ENCODE results near the gene BICD2.

BICD2 gene

DNA sequence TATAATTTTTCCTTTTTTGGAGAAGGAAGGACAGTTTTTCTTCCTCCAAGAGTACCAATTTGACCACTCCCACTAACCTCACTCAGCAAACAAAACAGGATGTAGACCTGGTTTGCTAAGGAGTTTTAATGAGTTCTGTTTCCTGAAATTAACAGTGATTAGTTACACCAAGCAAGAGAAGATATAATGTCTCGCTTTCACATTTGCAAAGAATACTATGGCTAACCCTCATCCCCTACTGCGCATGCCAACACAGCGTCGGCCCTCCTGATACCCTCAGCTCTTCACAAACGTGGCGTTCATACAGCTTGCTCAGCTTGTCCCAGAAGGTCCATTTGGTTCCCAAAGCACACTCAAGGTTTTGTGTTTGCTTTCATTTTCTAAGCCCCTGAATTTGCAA is 52.8 kb downstream of the BICD2 start:
- DNase-seq, result no peak

DNA sequence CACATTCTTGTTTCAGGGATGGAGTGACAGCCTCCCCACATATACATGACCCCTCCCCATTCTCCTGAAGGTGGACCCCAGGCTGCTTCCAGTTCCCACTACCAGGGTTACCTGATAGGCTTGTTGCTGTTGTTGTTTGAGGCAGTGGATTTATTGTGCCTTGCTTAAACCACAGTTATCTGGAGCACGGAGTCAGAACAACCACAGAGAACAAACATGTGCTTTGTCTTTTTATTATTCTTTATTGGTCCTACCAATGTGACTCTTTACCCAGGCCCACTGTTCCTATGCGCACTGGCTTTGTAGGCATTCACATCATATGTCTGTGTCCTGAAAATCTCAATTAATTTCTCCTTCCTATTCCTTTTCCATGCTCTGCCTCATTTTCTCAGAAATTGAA is 53.5 kb downstream of the BICD2 start:
- DNase-seq, result no peak

DNA sequence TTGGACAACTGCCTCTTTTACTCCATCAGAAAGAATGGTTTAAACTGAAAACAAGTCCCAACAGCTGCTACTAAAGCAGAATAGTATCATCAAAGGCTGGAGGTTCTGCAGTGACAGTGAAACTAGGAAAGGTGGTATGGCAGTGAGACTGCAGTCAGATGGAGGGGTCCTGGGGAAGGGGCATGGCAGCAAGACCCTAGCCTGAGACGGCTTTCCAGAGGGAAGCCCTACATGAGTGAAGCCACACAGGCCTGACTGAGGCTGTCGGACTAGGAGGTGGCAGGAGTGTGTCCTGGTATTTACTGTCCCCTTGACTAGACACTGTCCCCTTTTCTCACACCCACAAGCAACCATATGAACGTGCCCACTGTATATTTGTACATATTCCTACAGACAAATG is 54.3 kb downstream of the BICD2 start:
- DNase-seq, result no peak

DNA sequence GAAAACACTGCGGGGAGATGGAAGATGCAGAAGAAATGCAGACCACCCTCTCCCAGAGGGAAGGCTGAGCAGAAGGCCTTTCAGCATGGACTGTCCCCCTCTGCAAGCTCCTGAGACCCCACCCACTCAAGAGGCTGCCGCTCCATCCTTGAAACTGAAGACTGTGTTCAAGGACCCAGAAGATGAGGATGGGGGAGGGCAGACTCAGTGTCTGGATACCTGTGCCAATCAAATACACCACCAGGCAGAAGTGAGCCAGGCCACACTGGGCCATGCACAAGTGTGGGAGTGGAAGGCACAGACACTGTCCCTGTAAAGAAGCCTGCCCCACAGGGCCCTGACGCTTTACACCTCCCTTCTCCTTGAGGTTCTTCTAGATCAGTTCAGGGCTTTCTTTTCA is 54.7 kb downstream of the BICD2 start:
- no peak for DNase-seq

DNA sequence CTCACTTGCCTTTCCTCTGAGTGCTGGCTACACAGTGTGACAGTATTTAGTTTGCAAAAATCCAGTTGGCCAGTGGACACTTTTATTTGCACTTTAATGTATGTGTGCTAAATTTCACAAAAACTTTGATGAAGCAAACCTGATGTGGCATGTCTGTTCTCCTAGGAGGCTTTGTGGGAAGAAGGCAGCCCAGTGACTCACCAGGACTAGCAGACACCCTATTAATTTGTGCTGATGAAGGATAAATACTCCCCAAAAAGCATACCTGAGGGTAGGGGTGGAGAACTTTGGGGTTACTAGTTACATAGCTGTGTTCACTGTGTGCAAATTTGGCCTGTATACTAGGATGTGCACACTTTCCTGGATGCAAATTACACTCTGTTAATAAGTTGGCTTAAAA is 55.4 kb downstream of the BICD2 start:
- no peak for DNase-seq

DNA sequence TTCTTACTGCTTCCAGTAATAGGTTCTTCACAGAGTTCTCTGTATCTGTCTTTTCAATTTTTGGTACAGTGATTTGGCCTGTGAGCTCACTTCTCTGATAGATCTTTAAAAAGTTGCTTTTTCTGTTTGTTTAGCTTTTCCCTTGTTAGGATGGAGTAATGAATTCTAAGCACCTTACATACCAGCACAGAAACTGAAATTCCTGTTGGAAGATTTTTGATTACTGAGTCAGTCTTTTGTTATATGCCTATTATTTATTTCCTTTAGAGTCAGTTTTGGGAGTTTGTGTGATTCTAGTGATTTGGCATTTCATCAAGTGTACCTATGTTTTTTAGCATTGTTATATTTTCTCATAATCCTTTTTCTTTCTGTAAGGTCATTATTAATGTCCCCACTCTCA is 57.1 kb downstream of the BICD2 start:
- DNase-seq, result no peak

DNA sequence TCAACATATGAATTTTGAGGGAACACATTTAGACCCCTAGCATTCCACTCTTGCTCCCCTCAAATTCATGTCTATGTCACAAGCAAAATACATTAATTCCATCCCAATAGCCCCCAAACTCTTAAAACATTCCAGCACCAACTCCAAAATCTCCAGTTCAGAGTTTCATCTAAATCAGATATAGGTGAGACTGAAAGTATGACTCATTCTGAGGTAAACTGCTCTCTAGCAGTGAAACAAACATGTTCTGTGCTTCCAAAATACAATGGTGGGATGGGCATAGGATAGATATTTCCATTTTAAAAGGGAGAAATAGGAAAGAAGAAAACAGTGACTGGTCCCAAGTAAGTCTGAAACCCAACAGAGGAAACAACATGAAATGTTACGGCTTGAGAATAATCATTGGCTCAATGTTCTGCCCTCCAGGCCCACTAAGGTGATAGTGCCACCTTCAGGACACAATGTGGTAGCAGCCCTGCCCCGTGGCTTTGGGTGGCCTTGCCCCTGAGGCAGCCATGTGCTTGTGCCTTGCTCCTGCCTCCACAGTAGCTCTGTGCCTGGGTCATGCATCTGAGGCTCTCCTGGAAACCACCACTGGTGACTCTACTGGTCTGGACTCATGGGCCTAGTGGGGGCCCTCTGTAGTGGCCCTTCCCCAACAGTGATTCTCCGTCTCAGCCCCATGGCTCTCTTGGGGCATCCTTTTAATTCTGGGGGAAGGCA is 58.3 kb downstream of the BICD2 start:
- DNase-seq, result peak; percentile 50

DNA sequence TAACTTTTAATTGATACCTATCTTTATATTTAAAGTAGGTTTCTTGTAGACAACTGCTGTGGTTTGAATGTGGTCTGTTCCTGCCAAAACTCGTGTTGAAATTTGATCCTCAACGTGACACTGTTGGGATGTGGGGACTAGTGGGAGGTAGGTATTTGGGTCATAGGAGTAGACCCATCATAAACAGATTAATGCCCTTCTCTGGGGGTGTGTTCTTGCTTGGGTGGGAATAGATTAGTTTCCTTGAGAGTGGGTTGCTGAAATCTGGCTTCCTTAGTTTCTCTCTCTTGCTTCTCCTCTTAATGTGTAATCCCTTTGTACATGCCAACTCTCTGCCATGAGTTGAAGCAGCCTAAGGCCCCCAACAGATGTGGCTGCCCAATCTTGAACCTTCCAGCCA is 60.1 kb downstream of the BICD2 start:
- DNase-seq, result peak; percentile 20

DNA sequence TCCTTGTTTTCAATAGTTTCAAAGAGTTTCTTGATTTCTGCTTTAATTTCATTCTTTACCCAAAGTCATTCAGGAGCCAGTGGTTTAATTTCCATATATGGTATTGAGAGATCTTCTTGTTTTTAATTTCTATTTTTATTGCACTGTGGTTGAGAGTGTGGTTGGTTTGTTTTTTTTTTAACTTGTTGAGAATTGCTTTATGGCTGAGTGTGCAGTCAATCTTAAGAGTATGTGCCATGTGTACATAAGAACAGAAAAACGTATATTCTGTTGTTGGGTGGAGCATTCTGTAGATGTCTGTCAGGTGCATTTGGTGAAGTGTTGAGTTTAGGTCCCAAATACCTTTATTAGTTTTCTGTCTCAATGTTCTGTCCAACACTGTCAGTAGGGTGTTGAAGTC is 68.0 kb downstream of the BICD2 start:
- no peak for DNase-seq

DNA sequence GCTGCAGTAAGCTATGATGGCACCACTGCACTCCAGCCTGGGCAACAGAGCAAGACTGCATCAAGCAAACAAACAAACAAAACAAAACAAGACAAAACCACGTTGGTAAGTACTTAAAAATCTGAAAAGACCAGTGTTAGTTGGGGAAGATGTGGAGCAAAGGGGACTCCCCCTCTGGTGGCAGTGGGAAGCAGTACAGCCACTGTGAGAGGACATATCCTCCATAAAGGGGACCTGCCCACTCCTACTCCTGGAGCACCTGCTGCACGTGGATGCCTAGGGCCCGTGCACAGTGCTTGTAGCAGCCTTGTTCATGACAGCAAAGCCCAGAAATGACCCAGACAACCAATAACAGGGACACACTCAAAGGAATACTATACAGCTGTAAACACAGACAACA is 77.7 kb downstream of the BICD2 start:
- peak; percentile 14 for DNase-seq

DNA sequence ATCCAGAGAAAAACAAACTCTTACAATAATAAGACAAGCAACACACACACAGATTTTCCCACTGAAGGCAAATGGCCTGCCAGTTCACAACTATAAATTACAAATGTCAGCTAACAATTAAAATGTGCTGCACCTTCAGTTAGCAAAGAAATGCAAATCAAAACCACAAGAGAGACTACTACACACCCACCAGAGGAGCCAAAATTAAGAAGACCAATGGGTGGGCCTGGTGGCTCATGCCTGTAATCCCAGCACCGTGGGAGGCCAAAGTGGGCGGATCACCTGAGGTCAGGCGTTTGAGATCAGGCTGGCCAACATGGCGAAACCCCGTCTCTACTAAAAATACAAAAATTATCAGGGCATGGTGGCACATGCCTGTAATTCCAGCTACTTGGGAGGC is 79.6 kb downstream of the BICD2 start:
- no peak for DNase-seq

DNA sequence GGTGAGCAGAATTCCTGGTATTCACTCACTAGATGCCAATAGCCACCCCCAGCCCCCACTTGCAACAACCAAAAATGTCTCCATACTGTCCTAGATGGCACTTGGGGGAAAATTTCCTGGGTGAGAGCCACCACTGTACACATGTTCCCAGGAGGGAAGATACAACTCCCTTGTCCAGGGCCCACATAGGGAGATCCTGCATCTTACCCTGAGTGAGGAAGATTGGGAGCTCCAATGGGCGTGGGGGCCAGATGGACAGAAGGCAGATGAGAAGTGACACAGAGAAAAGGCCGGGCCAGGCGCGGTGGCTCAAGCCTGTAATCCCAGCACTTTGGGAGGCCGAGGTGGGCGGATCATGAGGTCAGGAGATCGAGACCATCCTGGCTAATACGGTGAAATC is 82.4 kb downstream of the BICD2 start:
- no peak for DNase-seq

DNA sequence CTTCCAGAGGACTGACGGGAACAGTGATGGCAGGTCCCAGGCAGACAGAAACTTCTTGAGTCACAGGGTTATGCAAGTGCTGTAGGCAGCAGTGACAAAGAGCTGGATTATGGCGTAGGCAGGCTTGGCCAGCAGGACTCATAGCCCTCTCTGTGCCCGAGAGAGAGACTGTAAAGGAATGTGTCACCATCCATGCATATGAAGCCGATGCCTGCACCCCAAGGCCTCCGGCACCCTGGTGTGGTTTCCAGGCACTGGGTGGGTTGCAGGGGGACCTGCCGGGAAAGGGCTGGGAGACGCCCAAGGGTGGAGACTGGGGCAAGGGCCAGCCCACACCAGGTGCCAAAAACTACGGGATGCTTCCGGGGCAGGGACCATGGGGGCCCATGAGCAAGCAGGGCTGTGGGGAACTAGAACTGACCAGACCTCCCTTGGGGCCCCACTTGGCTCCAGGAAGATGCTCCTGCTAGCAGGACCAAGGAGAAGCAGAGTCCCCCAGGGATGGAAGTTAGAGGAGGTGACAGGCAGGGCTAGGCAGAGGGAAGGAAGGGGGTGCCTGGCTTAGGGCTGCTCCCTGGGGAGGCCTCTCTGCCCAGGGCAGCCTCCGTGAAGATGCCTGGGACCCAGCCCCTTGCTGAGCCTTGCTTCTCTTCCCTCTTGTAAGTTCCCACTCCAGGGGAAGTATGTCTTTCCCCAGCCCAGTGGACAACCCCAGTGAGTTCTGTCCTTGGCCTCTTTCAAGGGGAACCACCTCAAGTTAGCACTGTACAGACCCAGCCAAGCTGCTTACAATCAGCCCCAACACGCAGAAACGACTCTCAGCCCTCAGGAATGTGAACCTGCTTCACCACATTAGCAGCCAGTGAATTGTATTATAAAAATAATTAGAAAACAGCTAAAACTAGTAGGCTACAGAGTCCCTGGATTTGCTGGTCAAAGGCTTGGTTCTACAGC is 84.2 kb downstream of the BICD2 start:
- no peak for DNase-seq

DNA sequence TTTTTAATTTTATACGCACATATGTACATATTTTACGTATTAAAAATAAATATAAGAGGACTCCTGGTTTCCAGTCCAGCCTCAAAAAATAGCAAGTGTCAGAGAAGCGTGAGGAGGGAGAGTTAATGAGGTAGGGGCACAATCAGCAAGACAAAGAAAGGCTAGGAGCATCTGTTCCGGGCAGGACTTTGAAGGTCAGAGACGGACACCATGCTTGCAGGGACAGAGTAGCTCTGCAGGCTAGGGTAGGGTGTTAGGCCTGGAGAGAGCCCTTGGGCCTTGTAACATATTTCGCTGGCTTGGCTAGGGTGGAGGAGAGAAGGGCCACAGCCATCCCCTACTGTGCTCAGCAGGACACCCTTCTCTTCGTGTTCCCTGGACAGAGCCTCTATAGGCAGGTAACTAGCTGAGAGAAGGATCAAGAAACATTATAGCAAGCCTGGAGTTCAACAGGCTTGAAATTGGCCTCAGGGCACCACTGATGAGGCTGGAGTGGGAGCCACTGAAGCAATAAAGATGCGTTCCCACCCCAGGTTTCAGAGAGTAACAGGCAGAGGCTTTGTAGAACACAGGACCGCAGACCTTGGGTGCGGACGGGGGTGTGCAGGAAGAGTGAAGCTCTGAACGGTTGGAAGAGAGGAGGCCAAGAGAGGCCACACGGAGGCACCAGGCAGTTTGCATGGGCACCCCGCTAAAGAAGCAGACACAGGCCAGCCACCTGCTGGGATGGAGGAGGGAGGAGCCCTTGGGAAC is 85.0 kb downstream of the BICD2 start:
- no peak for DNase-seq

DNA sequence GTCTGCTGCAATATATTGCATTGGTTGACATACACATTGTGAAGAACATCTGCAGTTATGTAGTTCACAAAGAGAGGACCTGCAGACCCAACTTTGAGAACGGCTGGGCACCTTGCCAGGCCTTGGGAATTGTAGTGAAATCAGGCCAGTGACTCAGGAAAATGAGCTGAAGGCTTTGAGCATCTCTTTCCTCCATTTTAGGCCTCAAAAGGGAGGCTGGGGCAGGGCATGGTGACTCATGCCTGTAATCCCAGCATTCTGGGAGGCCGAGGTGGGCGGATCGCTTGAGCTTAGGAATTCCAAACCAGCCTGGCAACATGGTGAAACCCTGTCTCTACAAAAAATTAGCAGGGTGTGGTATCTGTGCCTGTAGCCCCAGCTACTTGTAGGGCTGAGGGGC is 93.3 kb downstream of the BICD2 start:
- peak; percentile 8 for DNase-seq

DNA sequence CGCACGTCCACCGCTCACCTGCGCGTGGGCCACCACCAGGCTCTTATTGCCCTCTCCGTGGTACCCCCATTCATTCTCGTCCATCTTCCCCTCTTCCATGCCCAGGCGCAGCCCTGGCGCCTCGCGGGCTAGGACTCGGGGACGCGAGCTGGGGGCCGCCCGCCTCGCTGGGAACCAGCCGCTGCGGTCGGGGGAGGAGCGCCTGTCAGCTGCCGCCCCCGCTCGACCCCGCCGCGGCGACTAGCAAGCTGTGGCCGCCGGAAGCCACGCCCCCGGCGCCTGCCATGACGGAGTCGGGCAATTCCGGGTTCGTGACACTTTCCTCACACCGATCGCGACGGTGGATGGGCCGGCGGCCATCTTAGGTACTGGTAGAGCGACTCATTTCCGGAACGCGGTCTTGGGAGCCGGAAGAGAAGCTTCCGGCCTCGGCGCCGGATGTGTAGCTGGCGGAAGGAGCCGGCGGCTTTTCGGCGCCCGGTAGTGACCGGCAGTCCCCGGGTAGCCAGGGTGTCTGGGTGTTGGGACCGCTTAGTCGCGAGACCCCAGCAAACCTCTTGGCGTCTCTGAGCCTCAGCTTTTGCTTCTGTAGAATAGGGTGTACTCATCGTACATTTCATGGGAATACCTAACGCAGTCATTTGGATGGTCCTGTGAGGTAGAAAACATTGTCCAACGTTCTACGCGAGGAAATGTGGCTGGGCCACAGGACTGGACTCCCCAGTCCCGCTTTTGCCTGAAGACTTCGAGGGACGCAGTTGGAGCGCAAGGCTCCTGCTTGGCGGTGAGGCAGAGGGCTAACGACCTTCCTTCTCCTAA is 94.5 kb downstream of the BICD2 start, which contains the start of gene IPPK:
Gene IPPK, minus strand, starts transcription at position 242 of the 819 bp plus-strand sequence. Its CDS starts 143 bp downstream, at position 99.
- peak; percentile 100 for DNase-seq

DNA sequence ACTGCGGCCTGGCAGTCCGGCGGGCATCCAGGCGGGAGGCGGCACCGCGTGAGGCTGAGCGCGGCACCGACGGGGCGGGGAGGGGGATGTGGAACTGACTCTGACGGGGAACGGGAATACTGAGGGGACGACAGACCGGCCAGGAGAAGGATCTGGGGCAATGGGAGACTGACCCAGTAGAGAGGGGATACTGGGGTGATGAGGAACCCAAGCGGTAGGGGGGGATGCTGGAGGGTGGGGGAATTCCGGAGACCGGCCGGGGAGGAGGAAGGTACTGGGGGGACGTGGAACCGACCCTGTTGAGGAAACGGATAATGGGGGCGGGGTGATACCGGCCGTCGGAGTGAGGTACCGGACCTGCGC is 95.1 kb downstream of the BICD2 start:
- DNase-seq, result peak; percentile 34

DNA sequence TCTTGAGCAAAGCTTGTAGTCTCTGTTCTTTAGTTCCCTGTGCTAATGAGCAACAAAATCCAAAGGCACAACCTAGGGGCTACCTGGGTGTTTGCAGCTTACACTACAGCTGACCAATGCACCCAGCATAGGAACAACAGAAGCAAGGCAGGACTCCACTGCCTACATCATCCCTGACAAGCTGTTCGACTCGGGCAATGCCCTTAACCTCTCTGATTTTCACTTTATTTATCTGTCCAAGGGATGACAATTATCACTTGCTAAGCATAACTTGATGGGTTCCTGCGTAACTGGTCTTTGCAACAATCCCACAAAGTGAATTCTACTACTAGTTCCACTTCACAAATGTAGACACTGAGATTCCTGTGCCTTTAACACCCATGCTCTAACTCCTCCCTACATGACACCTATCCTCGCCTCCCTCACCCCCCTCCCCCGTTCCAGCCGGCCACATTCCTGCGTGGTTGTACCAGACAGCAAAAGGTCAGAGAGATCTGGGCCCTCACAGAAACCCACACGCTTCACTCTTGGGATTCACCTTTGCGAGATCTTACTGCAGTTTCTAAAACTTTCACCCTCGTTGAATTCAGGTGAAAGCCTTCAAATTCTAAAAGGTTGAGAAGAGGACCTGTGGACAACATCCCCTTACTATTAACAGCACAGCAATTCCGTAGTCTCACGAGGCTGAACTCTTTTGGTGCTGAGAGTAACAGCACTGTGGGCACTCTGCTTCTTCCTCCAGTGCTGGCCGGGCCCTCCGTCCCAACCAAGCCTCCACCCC is 95.7 kb downstream of the BICD2 start:
- DNase-seq, result peak; percentile 38

DNA sequence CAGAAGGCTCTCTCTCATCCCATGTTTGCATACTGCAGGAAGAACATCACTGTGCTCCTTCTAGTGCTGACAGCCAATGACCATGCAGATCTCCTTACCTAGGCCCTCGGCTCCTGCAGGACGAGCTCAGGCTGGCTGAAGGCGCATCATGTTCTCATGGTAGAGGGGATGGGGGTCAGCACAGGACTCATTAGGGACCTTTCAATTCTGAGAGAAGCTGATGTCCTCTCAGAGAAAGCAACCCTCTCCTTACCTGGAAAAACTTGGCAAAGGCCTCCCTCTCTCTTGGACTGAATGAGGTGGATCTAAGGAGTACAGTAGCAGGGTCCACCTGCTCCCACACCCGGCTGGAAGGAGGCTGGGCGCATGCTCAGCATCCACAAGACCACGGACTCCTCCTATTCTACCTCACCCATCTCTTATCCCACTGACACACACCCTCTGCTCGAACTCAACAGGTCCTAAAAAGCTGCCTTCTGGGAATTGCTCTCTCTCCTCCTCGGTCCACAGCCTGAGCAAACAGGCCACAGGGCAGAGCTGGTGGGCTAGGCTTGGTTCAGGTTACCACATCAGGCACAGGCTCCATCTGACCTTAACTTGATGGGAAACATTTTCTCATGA is 97.6 kb downstream of the BICD2 start:
- DNase-seq, result no peak

DNA sequence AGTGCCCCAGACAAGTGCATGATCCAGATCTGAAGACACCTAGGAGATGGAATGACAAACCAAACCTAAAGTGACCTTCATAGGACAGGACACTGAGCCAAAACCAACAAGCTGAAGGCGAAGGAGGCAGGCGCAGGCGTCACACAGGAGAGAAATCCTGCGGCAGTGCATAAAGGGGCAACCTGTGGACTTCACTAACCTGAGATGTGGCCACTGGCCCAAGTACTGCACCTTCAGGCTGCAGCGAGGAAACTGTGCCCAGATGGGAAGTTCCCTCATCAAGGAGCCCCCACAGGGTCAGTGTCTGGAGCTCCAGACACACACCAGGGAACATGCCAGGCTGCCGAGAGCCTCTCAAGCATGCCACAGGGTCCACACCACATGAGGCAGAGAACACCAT is 98.4 kb downstream of the BICD2 start:
- DNase-seq, result no peak

DNA sequence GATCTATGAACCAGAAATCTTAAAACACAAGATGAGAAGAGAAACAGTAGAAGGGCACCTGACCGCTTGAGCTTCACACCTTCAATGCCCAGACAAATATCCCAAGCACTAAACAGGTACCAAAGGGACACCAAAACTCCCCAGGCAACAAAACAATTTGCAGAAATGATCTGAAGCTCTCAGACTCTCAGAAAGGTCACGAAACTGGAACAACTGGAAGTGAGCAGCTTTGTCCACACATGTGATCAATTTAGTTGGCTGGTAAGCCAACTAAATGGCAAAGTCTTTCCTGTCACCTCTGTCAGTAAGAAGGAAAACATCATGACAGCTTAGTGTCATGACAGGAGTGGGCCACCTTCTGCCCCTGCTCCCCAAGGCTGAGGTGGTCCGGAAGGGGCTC is 98.8 kb downstream of the BICD2 start:
- DNase-seq, result no peak
